GM18498 (cell line): ENCODE data around the gene TCF7L1.
"Not testable (repeated sequence)": the region's sequence is repeated elsewhere in the genome, so short reads cannot be mapped to it uniquely, and the experiment has no call there.

Source experiments
- ATAC-seq: cut with Tn5 transposase; IDR thresholded peaks from one replicate; pipeline ENCODE4 v1.9.1; 2021; ENCODE audit warnings: mild to moderate bottlenecking, moderate library complexity; ENCODE audit not compliant: unreplicated experiment

TCF7L1 gene

GRCh38 chr2:85341269-85342029, 208.3 kb downstream of the TCF7L1 start:
- no peak for ATAC-seq

- no peak for ATAC-seq
Observed at GRCh38 chr2:85342156-85342555, 209.0 kb downstream of the TCF7L1 start.

GRCh38 chr2:85343207-85343895, 210.2 kb downstream of the TCF7L1 start:
- ATAC-seq: not testable (repeated sequence)

- no peak for ATAC-seq
Observed at GRCh38 chr2:85344356-85344954, 211.3 kb downstream of the TCF7L1 start.

GRCh38 chr2:85347599-85347998, 214.4 kb downstream of the TCF7L1 start:
- ATAC-seq: no peak

GRCh38 chr2:85353876-85354285, 220.7 kb downstream of the TCF7L1 start:
- ATAC-seq: peak; percentile 8

- peak; percentile 97 for ATAC-seq
Observed at GRCh38 chr2:85354286-85355072, 221.3 kb downstream of the TCF7L1 start, which contains the start of the genes ELMOD3 and RETSAT. ELMOD3 (plus strand) TSS chr2:85354769; CDS start chr2:85357199, 2,430 bp downstream. RETSAT (minus strand) TSS chr2:85354528; CDS start chr2:85354507, 21 bp downstream.

- peak; percentile 14 for ATAC-seq
Observed at GRCh38 chr2:85355073-85355410, 221.8 kb downstream of the TCF7L1 start.

GRCh38 chr2:85355521-85355920, 222.3 kb downstream of the TCF7L1 start:
- no peak for ATAC-seq

GRCh38 chr2:85356186-85356585, 223.0 kb downstream of the TCF7L1 start:
- no peak for ATAC-seq

- no peak for ATAC-seq
Observed at GRCh38 chr2:85357736-85358135, 224.5 kb downstream of the TCF7L1 start.
